HepG2 (cell line): ENCODE measurements around the gene FPGS. TPM values are rescaled to one million over a fixed set of nuclear protein-coding genes. Genes with fewer than 3 reads are reported as not detected.

ENCODE experiments used
- AFF4 ChIP-seq: sonication (generic); formaldehyde crosslinking; IDR thresholded peaks from 2 replicates; pipeline ENCODE4 v1.4.0; 2020; ENCODE audit warnings: missing genetic modification reagents
- ATF7-NPFF ChIP-seq: sonication (generic); formaldehyde crosslinking; IDR thresholded peaks from 2 replicates; pipeline ENCODE4 v1.8.1; 2023; ENCODE audit warnings: mild to moderate bottlenecking, low read depth, missing genetic modification reagents, moderate library complexity
- CREBL2 ChIP-seq: sonication (generic); formaldehyde crosslinking; IDR thresholded peaks from 2 replicates; pipeline ENCODE4 v1.8.1; 2023; ENCODE audit warnings: missing genetic modification reagents, mild to moderate bottlenecking, borderline replicate concordance
- ELF1 ChIP-seq: sonication (generic); formaldehyde crosslinking; IDR thresholded peaks from 2 replicates; pipeline ENCODE4 v1.4.0; 2020; ENCODE audit warnings: missing genetic modification reagents
- ELF3 ChIP-seq: IDR thresholded peaks from 2 replicates; pipeline ENCODE4 v1.6.1; 2016; ENCODE audit warnings: missing genetic modification reagents, missing compliant biosample characterization
- HNRNPLL ChIP-seq: fragments of 200-400 bp; formaldehyde crosslinking; IDR thresholded peaks from 2 replicates; pipeline ENCODE4 v1.6.1; 2017; ENCODE audit warnings: mild to moderate bottlenecking, low read depth, low read length; ENCODE audit not compliant: poor library complexity, severe bottlenecking
- HOXA3 ChIP-seq: sonication (generic); formaldehyde crosslinking; IDR thresholded peaks from 2 replicates; pipeline ENCODE4 v1.5.0; 2020; ENCODE audit warnings: missing genetic modification reagents
- IKZF5 ChIP-seq: IDR thresholded peaks from 2 replicates; pipeline ENCODE4 v1.6.1; 2018; ENCODE audit warnings: missing genetic modification reagents, mild to moderate bottlenecking, missing compliant biosample characterization
- LCORL ChIP-seq, 2 experiments: fragments of 450-650 bp in 1 of 2; sonication (generic) in 1 of 2; formaldehyde crosslinking in 1 of 2; IDR thresholded peaks; 2 replicates each; pipeline versions ENCODE4 v1.5.0 to v1.6.1; 2017 to 2020; ENCODE audit warnings: antibody characterized with exemption in 1 of 2, missing genetic modification reagents in 1 of 2
- NAIF1 ChIP-seq: sonication (generic); formaldehyde crosslinking; IDR thresholded peaks from 2 replicates; pipeline ENCODE4 v1.5.0; 2020; ENCODE audit warnings: mild to moderate bottlenecking, missing genetic modification reagents, borderline replicate concordance
- RBAK ChIP-seq: sonication (generic); formaldehyde crosslinking; IDR thresholded peaks from 2 replicates; pipeline ENCODE4 v1.5.1; 2020; ENCODE audit warnings: mild to moderate bottlenecking, missing genetic modification reagents
- RBM39 ChIP-seq: fragments of 200-400 bp; formaldehyde crosslinking; IDR thresholded peaks from one replicate; pipeline ENCODE4 v1.6.1; 2018; ENCODE audit warnings: antibody characterized with exemption, mild to moderate bottlenecking, low read depth, low read length; ENCODE audit not compliant: poor library complexity, severe bottlenecking
- REL ChIP-seq: sonication (generic); formaldehyde crosslinking; conservative IDR thresholded peaks from 2 replicates; pipeline ENCODE4 v1.8.0; 2022; ENCODE audit warnings: mild to moderate bottlenecking, missing genetic modification reagents, moderate library complexity
- SKI ChIP-seq: fragments of 450-650 bp; IDR thresholded peaks from one replicate; pipeline ENCODE4 v1.6.1; 2018; ENCODE audit warnings: mild to moderate bottlenecking; ENCODE audit not compliant: partially characterized antibody
- SOX5 ChIP-seq: IDR thresholded peaks from 2 replicates; pipeline ENCODE4 v1.6.1; 2016; ENCODE audit warnings: borderline replicate concordance
- TAF1 ChIP-seq: sonication (generic); formaldehyde crosslinking; IDR thresholded peaks from 2 replicates; pipeline ENCODE4 v1.4.0; 2020; ENCODE audit warnings: missing genetic modification reagents
- TCF7L2 ChIP-seq: IDR thresholded peaks from 2 replicates; pipeline ENCODE4 v1.6.1; 2011; ENCODE audit warnings: mild to moderate bottlenecking, low read depth, low read length, moderate library complexity
- TFDP1 ChIP-seq: IDR thresholded peaks from 2 replicates; pipeline ENCODE4 v1.6.1; 2016; ENCODE audit warnings: missing compliant biosample characterization, missing genetic modification reagents, borderline replicate concordance
- XRCC5 ChIP-seq: fragments of 200-400 bp; formaldehyde crosslinking; optimal IDR thresholded peaks from 2 replicates; pipeline ENCODE3; 2017; ENCODE audit warnings: mild to moderate bottlenecking, low read length
- ZBTB20 ChIP-seq: sonication (generic); formaldehyde crosslinking; IDR thresholded peaks from 2 replicates; pipeline ENCODE4 v1.8.1; 2023; ENCODE audit warnings: missing genetic modification reagents, low read depth, mild to moderate bottlenecking, borderline replicate concordance
- ZKSCAN8 ChIP-seq: IDR thresholded peaks from 2 replicates; pipeline ENCODE4 v1.6.1; 2016; ENCODE audit warnings: borderline replicate concordance, missing genetic modification reagents, missing compliant biosample characterization
- polyA plus RNA-seq, 8 experiments: library from polyadenylated mRNA; depleted of rRNA in 3 of 8; stranded (reverse) in 7 of 8; unstranded in 1 of 8; fragments of >200 nt; fragmentation: Illumina TruSeq in 4 of 8; extraction: Trizol in 4 of 8; gene quantifications; 2 replicates each; pipeline versions ENCODE4 v1.2.1 to v1.2.3, GENCODE V29; 2011 to 2016; ENCODE audit warnings: low read depth in 4 of 8, missing spikeins in 1 of 8, mixed read lengths in 1 of 8; ENCODE audit not compliant: insufficient read depth in 1 of 8
- total RNA-seq, 5 experiments: library from RNA; depleted of rRNA; stranded (reverse); fragments of >200 nt; fragmentation: Illumina TruSeq; extraction: Trizol; gene quantifications; 2 replicates each; pipeline ENCODE4 v1.2.3, GENCODE V29; 2016; ENCODE audit warnings: low read depth in 1 of 5

Gene FPGS
- total and polyA plus RNA-seq, 2 of the 13 experiments (the other 11 are each of a cell fraction or from before 2014, with no cell fraction given): 35.6 to 36.8 TPM

- no peak for TF ChIP-seq AFF4 (CRISPR knock-in tag)
- 0 out of 2 replicates have a peak, but pooled peaks have one; percentile 38 for TF ChIP-seq HOXA3 (CRISPR knock-in tag)
- peak; percentile 13; the same call in 1 of the 2 replicates for TF ChIP-seq SOX5 (CRISPR knock-in tag)
- no peak for TF ChIP-seq CREBL2 (CRISPR knock-in tag)
- peak; percentile 78; the same call in 1 of the 2 replicates for TF ChIP-seq RBAK (CRISPR knock-in tag)
- TF ChIP-seq TCF7L2: no peak
- TF ChIP-seq ZKSCAN8 (CRISPR knock-in tag): no peak
- TF ChIP-seq IKZF5 (CRISPR knock-in tag): peak; percentile 24
- TF ChIP-seq TFDP1 (CRISPR knock-in tag): peak; percentile 20; the same call in 1 of the 2 replicates
- peak; percentile 65 for TF ChIP-seq RBM39
- TF ChIP-seq ATF7-NPFF (CRISPR knock-in tag): peak; percentile 48; the same call in 1 of the 2 replicates
- no peak for TF ChIP-seq REL
- TF ChIP-seq SKI: peak; percentile 26
- peak; percentile 48 for TF ChIP-seq ELF3 (CRISPR knock-in tag)
- TF ChIP-seq LCORL (IDR thresholded peaks at IDR 0.05): no peak
- TF ChIP-seq LCORL (CRISPR knock-in tag; IDR thresholded peaks at IDR 0.05): peak; percentile 74; the same call in 1 of the 2 replicates
- TF ChIP-seq ELF1 (CRISPR knock-in tag): peak; percentile 26; the same call in 1 of the 2 replicates
- peak; percentile 86 for TF ChIP-seq XRCC5
- TF ChIP-seq TAF1 (CRISPR knock-in tag): peak; percentile 78
- TF ChIP-seq ZBTB20 (CRISPR knock-in tag): no peak
- no peak for TF ChIP-seq NAIF1
- TF ChIP-seq HNRNPLL: peak; percentile 64
These were observed 25.8 kb downstream of the FPGS start (continued) for GRCh38 chr9:127828262-127829031.
